Ramos (cell line): ENCODE measurements around the gene GRB14.
"Not testable (repeated sequence)": the region's sequence is repeated elsewhere in the genome, so short reads cannot be mapped to it uniquely, and the experiment has no call there.

ENCODE experiments used
- in situ Hi-C: fragments of 300-500 bp; cut with MboI; formaldehyde crosslinking; loops from one replicate; pipeline ENCODE4 v1.14.3; 2022; ENCODE audit warnings: low sequenced_read_pairs; ENCODE audit not compliant: unreplicated experiment

The GRB14 gene

DNA sequence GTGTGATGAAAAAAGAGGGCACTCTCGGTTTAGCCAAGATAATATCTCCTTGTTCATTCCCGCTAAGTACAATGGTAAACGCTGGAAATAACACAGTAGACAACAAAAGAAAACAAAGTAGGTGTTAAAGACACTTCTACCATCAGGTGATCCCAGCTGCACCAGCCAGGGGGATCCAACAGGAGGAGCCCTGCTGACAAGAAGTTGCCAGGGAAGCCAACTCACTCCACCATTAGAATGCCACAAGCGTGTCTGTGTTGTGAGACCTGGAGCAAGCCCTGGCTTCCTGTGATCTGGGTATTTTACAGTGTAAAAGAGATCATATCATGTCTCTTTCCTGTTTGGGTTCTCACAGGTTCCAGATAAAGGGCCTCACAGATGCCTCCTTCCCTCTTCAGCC is 117.0 kb downstream of the GRB14 start:
- in situ Hi-C loops = no loop called here

- in situ Hi-C loops = no loop called here
Observed at GRCh38 chr2:164498836-164499235, 122.4 kb downstream of the GRB14 start.

DNA sequence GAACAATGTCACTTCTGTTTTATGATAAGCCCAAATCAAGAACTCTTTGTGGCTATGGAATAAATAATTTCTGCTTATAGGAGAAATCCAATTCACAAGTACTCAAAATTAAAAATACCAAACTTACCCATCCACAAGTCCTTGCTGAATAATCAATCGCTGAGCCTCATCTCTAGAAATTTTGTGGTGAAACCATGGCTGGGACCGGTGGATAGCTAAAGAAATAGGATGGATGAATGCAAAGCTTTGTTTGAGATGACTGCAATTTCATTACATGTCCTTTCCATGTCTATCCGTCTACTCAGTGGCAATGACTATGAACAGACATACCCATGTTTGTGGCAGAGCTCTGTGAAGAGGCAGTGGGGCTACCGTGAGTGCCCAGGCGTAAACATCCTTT is 124.4 kb downstream of the GRB14 start:
- in situ Hi-C loops = no loop called here

- in situ Hi-C loops = no loop called here
Observed at GRCh38 chr2:164496421-164496820, 124.9 kb downstream of the GRB14 start.

DNA sequence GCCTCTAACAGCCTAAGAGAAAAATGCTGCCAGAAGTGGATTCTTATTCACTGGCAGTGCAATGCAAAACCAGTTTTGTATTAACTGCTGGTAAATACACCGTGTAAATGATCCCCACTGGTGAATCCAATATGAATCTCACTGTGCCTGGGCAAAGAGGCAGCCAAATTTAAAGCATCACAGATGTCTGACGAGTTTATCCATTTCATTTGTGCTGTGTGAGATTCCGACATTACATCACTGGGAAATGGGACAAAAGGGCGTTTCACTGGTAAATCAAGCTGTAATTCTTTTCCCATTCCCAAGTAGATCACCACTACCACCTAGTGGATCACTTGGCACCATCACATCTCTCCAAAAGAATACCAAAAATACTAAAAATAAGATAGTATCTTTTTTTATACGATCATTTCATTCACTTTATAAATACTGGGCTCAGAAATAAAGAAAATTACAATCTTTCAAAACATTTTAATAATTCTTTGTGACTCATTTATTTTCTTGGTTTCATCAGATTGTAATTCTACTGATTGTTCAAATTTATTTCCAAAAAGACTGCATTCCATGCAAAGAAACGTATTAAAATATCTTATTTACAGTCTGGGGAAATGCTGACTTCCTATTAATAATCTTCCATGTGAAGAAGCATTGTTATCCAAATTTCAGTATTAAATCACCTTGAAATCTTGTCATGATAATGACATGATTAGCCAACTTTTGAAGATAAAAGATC is 125.6 kb downstream of the GRB14 start:
- in situ Hi-C loops = no loop called here

GRCh38 chr2:164485541-164485940 is 135.7 kb downstream of the GRB14 start:
- in situ Hi-C loops = no loop called here

DNA sequence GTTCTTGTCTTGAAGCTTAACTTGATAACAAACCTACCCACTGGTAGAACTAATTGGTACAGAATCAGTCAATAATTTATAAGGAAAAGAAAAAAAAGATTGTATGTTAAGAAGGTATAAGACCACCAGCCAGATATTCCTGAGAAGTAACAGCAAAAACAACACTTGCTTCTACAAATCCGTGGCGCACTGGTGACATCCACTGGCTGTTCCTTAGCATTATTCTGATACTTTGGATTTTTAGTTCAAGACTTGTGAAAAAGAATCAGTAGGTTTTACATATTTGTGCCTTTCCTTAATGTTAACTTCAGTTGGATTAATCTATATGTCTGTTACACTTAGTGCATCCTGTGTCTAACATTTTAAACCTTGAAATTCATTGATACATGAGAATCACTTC is 141.8 kb downstream of the GRB14 start:
- in situ Hi-C loops = no loop called here

GRCh38 chr2:164478205-164478604 is 143.1 kb downstream of the GRB14 start:
- in situ Hi-C loops = no loop called here

GRCh38 chr2:164474873-164475272 is 146.4 kb downstream of the GRB14 start:
- in situ Hi-C loops = no loop called here

DNA sequence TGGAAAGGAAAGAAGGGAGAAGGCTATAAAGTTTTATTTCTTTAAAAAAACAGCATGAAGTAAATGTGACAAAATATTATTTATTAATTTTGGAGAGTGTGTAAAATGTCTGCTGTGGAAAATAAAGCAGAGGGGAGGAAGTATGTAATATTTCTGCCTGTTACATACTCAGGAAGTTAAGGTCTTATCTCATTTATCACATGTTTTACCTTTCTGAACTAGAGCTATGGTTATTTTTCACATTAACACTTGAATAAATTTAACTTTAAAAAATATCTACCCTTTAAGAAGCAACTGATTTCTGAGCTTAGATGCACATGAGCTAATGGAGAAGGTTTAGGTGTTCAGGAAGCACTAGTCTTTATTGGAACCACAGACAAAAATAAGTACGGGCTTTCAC is 148.3 kb downstream of the GRB14 start:
- in situ Hi-C loops = no loop called here

DNA sequence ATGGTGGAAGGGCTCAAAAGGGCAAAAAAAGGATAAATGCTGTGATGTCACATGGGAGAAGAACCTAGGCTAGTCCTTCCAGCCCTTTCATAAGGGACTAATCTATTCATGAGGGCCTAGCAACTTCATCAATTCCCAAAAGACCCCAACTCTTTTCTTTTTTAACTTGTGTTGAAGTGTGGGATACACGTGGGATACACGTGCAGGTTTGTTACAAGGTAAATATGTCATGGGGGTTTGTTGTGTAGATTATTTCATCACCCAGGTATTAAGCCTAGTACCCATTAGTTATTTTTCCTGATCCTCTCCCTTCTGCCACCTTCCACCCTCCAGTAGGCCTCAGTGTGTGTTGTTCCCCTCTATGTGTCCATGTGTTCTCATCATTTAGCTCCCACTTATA is 156.2 kb downstream of the GRB14 start:
- in situ Hi-C loops = not testable (repeated sequence)

DNA sequence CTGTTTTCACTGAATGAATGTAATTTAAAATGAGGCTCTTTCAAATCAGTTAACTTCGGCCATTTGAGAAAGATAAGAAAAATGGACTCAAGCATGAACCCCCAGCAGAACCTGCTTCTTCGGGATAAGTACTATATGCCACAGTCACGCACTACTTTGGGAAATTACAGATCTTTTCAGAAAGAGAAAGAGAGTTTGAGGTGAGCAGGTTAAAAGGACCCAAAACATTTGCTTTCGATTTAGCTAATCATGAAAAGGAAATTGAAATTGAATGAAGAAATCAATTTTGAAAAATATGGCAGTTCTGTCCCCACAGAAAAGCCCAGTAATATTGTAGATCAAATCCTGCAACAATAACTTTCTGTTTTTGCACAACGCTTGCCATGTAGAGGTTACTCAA is 156.9 kb downstream of the GRB14 start:
- in situ Hi-C loops = no loop called here

GRCh38 chr2:164458792-164459191 is 162.5 kb downstream of the GRB14 start:
- in situ Hi-C loops = no loop called here

GRCh38 chr2:164457271-164457670 is 164.0 kb downstream of the GRB14 start:
- in situ Hi-C loops = no loop called here

GRCh38 chr2:164456619-164457018 is 164.7 kb downstream of the GRB14 start:
- in situ Hi-C loops = no loop called here

DNA sequence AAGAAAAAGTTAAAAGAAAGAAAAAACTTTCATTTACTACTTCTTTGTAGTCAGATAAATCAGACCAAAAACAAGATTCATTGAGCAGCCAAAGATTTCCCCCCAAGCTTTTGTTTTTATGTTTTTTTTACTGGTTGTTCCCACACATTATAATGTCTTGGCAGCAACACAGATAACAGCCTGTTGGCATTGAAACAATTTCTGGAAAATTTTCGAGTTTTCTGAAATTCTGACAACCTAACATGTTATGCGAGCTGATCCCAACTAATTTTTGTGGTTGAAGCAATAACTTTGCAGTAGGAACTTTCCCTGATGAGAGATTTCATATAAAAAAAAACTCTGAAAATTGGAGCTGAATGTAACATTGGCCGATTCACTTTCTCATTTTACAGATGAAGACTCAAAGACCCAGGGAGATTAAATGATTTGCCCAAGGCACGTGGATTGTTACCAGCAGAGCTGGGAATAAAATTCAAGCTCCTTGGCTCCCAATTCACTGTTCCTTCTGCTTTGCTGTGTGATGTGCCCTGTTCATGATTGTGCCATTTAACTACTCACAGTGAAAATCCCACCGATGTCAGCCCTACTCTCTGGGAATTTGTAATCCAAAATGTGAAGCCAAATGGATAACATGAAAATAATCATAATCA is 167.5 kb downstream of the GRB14 start:
- in situ Hi-C loops = no loop called here

DNA sequence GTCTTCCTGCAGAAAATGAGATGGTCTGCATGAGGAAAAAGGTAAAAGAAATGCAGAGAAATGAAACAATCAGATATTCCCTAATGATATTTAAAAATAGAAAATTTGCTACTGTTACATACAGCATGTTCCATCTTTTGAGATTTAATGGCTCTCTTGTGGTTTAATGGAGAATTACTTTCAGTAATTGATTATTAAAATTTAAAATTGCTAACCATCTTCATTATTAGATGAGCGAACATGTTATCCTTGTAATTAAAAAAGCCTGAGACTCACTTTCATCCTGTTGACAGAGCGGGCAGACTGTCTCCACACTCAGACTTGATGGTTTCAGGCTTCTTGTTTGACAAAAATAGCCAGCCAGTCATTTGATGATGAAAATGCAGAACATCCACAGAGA is 171.0 kb downstream of the GRB14 start:
- in situ Hi-C loops = no loop called here

DNA sequence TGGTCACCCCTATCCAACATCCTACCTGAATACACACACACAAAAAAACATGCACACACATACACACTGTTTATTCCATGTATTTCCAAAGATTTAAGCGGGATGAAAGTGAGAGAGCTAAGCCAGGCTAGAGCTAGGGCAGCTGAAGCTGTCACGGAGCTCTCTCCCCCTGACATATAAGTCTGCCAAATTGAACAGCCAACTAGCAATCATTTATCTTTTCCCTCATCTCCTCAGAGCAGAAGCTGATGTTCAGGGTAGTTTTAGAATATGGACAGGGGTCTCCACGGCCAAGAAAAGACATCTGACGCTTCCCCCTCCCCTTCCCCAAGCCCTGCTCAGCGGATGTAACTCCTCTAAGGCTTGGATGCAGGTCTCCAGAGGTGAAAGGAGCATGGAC is 171.6 kb downstream of the GRB14 start:
- in situ Hi-C loops = no loop called here

DNA sequence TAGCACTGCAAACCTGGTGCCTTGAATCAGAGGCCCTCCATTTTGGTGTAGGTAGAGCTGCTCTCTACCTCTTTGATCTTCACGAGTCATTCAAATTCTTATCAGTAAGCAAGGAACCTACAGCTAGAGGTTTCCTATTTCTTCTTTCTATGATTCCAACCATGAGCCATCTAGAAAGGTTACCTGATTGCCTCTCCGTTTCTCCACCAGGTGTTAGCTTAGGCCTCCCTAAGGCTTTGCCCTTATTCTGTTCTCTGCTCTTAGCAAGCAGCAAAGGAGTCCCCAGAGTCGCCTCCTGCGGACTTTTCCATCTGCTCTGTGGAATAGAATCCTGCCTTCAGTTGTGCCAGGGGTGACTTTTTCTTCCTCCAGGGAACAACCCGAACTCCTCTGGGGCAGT is 173.6 kb downstream of the GRB14 start:
- in situ Hi-C loops = no loop called here
